Hepatocyte (in vitro differentiated cells): ENCODE measurements around the gene CPLANE1.

Experiments used
- CTCF ChIP-seq: fragments of 200-600 bp; sonication (generic); IDR thresholded peaks from 2 replicates; pipeline ENCODE4 v1.5.1; 2016; ENCODE audit warnings: antibody characterized with exemption, mild to moderate bottlenecking; ENCODE audit not compliant: poor library complexity
- EZH2phosphoT487 ChIP-seq: fragments of 200-600 bp; sonication (generic); IDR thresholded peaks from one replicate; pipeline ENCODE4 v1.6.1; 2018; ENCODE audit warnings: antibody characterized with exemption, mild to moderate bottlenecking, low read depth, moderate library complexity; ENCODE audit not compliant: unreplicated experiment, severe bottlenecking

GRCh38 chr5:37208883-37209797, 40.0 kb downstream of the CPLANE1 start:
- no peak for TF ChIP-seq CTCF
- no peak for TF ChIP-seq EZH2phosphoT487
